GM18499 (cell line): ENCODE measurements around the gene UBE2R2.
A peak's percentile ranks its signal among the peaks of the same experiment; 100 is the strongest.
"Not testable (repeated sequence)": the region's sequence is repeated elsewhere in the genome, so short reads cannot be mapped to it uniquely, and the experiment has no call there.

Source experiments
- ATAC-seq: cut with Tn5 transposase; IDR thresholded peaks from one replicate; pipeline ENCODE4 v1.9.1; 2021; ENCODE audit warnings: moderate number of reproducible peaks; ENCODE audit not compliant: insufficient read depth, unreplicated experiment

The UBE2R2 gene, protein sequence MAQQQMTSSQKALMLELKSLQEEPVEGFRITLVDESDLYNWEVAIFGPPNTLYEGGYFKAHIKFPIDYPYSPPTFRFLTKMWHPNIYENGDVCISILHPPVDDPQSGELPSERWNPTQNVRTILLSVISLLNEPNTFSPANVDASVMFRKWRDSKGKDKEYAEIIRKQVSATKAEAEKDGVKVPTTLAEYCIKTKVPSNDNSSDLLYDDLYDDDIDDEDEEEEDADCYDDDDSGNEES

DNA sequence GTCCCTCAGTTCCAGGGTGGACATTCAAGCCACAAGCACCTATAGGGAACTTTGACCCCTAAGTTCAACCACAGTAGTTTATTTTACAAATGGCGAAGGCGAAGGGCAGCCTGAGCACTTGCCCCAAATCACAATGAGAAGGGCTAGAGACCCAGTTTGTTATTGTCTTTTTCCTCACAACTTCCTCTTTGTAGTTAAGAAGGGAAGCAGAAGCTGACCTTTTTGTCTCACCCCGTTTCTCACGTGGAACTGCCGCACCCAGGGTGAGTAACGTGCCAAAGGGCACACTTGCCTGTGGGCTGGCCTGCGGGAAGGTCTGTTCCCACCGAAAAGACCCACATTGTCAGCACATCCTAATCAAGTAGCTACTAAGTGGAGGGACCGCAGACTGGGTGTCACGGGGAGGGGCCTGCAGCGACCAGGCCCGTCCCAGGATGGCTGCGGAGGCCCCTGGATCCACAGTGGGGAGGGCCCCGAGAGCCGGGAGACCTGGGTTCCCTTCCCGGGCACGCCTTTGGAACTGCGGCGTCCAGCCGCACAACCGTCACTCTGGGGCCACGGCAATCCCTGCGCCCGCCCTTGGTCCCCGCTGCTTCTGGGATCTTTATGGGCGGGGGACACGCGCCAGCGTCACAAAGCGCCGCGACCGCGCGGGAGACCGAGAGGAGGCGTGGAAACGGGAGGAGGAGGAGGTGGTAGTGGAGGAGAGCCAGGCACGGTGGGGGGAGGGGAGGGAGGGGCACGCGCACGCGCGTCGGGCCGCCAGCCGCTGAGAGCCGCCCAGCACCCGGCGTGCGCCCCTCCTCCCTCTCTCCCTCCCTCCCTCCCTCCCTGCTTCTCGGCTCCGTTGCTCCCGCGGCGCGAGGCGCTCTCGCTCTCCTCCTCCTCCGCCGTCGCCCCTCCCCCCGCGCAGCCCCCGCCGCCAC lies at the start of gene UBE2R2:
Gene UBE2R2, plus strand, starts transcription at position 834 of the 926 bp plus-strand sequence. CDS start 598 bp downstream, outside the sequence.
- peak; percentile 29 for ATAC-seq

DNA sequence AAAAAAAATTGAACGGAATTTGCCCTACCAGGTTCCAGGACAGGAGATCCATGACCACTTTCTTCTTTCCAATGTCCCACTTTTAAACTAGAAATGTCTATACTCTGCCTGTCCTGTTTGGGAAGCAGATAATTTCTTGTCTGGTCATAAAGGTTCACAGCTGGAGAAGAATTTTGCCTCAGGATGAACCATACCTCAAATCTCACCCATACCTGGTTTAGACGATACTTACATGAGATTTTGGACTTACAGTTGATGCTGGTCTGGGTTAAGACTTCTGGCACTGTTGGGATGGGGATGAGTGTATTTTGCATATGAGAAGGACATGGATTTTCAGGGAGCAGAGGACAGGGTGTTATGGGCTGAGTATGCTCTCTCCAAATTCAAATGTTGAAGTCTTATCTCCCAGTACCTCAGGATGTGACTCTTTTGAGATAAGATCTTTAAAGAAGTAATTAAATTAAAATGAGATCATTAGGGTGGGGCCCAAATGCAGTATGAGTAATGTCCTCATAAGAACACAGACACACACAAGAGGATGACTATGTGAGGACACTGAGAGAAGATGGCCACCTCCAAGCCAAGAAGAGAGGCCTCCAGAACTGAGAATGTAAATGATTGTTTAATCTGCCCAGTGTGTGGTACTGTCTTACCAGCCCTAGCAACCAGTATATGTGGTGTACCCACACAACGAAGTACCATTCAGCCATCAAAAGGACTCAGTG lies 46.6 kb upstream of the UBE2R2 start:
- not testable (repeated sequence) for ATAC-seq

- not testable (repeated sequence) for ATAC-seq
Observed at GRCh38 chr9:33773135-33773534, 43.8 kb upstream of the UBE2R2 start.

- not testable (repeated sequence) for ATAC-seq
Observed at GRCh38 chr9:33774074-33774659, 42.8 kb upstream of the UBE2R2 start.

DNA sequence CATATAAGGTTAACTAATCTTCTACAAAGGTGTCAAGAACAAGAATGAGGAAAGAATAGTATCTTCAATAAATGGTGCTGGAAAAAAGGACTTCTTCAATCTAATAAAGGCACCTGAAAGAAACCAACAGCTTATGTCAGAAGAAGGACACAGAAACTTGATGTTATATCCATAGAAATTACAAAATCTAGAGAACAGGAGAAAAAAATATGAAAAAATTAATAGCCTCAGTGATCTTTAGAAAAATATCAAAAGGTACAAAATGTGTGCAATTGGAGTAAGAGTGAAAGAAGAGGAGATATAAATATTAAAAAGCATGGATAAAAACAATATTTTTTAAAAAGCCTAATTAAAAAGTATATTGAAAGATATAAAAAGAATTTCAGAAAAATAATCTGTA lies 40.4 kb upstream of the UBE2R2 start:
- no peak for ATAC-seq

DNA sequence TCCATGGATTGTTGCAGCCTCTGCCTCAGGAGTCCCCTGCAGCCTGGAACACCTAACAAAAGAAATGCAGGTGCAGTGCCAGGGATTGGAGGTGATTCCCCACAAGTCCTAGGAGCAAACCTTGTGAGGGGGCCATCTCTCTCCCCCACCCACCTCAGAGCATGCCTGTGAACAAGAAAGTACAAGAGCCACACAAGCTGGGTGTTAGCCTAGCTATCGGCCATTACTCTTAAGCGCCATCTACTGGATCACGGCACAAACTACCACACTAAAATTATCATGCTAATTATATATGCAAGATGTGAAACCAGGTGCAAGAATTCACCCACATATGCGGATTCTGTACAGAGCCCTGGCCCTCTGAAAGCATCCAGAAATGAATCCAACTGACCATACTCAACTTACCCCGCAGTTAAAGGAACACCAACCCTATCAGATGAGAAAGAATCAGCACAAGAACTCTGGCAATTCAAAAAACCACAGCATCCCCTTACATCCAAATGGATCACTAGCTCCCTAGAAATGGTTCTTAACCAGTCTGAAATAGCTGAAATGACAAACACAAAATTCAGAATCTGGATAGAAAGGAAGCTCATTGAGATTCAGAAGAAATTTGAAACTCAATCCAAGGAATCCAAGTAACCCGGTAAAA lies 38.1 kb upstream of the UBE2R2 start:
- no peak for ATAC-seq

GRCh38 chr9:33780276-33780675 lies 36.7 kb upstream of the UBE2R2 start:
- no peak for ATAC-seq

DNA sequence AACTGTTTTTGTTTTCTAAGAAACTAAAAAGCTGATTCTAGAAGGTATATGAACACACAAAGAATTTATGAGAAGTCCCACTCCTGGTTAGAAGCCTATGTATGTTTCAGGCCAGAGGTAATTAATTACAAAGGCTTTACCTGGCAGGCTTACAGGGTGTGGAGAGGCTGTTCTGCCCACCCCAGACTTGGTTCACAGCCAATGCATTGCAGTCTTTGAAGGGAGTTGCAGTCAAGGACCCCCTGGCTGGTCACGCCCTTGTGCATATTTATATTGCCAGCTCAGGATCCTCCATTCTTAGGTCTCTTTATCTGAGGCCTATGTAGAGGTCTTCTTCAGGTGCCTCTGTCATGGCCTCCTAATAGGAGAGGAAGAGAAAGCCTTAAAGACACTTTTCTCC lies 35.2 kb upstream of the UBE2R2 start:
- no peak for ATAC-seq

DNA sequence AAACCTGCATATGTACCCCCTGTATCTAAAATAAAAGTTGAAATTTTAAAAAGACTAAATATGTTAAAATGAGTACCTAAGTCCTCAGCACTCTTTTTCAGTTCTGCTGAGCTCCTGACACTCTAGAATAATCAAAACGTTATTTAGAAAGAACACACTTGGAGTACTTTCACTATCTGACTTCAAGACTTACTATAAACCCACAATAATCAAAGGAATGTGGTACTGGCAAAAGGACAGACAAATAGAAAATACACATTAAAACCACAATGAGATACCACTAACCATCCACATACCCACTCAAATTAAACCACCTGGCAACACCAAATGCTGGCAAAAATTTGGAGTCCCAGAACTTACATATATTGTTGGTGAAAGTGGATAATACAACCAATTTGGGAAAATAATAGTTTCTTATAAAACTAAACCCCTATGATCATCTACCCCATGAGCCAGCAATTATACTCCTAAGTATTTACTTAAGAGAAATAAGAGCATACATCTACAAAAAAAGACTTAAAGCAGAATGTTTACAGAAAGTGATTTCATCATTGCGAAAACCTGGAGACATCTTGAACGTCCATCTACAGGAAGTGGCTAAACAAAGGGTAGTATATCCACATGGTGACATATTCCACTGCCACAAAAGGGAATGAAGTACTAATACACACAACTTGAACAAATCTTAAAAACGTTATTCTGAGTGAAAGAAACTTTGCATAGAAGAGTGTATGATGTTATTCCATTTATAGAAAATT lies 34.4 kb upstream of the UBE2R2 start:
- ATAC-seq, result no peak

- ATAC-seq, result no peak
Observed at GRCh38 chr9:33785914-33786313, 31.0 kb upstream of the UBE2R2 start.

DNA sequence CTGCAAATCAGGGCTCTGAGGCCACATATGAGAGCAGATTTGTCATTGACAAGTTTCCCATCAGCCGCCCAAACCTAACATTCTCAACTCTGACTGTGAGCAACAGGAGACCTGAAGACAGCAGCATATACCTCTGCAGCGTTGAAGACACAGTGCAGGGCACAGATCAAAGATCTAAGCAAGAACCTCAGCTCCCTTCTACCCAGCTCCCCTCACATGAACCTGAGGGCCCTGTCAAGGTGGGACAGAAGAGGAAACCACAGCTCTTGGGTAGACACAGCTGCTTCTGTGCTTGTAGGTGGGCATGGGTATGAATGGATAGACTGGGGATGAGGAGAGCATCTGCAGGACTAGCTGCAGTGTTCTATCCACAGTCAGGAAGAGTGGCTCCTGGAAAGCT lies 30.3 kb upstream of the UBE2R2 start:
- ATAC-seq, result no peak

GRCh38 chr9:33787839-33788238 lies 29.1 kb upstream of the UBE2R2 start:
- no peak for ATAC-seq

- not testable (repeated sequence) for ATAC-seq
Observed at GRCh38 chr9:33789429-33789828, 27.5 kb upstream of the UBE2R2 start.

DNA sequence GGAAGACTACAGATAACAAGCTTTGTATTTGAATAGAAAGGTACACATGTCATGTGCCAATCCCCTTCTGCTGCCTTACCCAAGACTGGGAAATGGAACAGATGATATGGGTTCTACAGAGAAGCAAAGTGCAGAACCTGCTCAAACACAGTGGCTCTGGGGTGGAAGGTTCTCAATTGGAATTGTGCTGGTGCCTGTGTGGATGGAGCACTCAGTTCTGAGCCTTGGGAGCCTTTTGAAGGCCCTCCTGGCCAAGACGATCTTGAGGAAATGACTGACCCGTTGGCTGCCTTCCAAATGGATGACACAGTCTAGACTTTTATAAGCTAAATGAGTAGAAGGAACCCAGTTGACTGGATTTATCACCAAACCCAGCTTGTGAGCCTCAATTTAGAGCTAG lies 25.8 kb upstream of the UBE2R2 start:
- ATAC-seq, result no peak

DNA sequence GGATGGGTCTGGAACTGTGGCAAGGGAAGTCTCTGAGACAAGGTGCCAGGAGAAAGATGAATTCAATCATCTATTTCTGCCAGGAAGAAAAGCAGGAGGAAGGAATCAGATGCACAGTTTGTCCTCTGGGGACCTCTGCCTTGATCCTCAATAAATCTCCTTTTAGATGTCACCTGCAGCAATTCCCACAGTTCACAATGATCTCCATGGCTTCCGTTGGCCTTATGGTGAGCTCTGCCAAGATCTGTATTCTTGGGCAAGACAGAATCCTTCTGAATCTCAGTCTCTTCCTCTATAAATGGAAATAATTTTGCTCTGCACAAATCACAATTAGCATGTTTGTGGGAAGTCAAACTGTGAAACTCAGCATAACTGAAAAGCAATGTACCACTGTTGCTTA lies 23.5 kb upstream of the UBE2R2 start:
- not testable (repeated sequence) for ATAC-seq

- no peak for ATAC-seq
Observed at GRCh38 chr9:33794560-33794959, 22.4 kb upstream of the UBE2R2 start.

GRCh38 chr9:33795281-33795680 lies 21.7 kb upstream of the UBE2R2 start, which contains the start of gene PRSS3:
TSS of gene PRSS3 (plus strand) at chr9:33795561. CDS start at chr9:33795574, 13 bp downstream.
- ATAC-seq, result no peak

DNA sequence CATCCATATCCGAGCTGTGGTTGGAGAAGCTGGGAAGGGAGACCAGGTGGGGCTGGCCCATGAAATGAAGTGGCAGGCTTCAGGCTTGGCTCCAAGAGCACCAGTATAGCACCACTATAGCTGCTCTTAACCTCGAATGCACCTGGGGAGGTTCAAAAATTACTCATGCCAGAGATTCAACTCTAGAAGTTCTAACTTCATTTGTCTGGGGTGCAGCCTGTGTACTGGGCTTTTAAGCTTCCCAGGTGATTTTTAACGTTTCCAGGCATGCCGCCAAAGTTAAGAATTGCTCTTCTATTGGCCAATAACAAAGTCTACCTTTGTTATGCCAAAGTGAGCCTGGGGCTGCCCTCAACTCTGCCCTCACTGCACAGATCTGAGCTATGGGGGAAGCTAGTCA lies 21.1 kb upstream of the UBE2R2 start:
- no peak for ATAC-seq

GRCh38 chr9:33796679-33797078 lies 20.3 kb upstream of the UBE2R2 start:
- ATAC-seq, result not testable (repeated sequence)
